Cardiac fibroblast (primary cell): ENCODE data around the gene C10orf95.

ENCODE experiments used
- DNase-seq, 2 donors: peaks; one replicate each; pipeline versions ENCODE4 v3.0.0 to v3.0.0-alpha.2; 2010; ENCODE audit warnings: low read depth in 2 of 2
- H3K4me3 ChIP-seq, 2 donors: replicated peaks in 1 of 2; 1 replicate in 1 of 2; 2 replicates in 1 of 2; pipeline ENCODE4 v1.5.1; 2011; ENCODE audit warnings: low read depth in 2 of 2, low read length in 2 of 2, mild to moderate bottlenecking in 2 of 2, moderate library complexity in 1 of 2
- CTCF ChIP-seq: IDR thresholded peaks from one replicate; pipeline ENCODE4 v1.5.1; 2011; ENCODE audit warnings: low read depth, mild to moderate bottlenecking, low read length, inconsistent platforms

C10orf95 gene

GRCh38 chr10:102449321-102450123 lies 1.8 kb downstream of the C10orf95 start:
- DNase-seq, result peak; percentile 47 to 80

GRCh38 chr10:102444851-102445250 lies 6.5 kb downstream of the C10orf95 start:
- H3K4me3 ChIP-seq, result no peak overlapping the region
- peak in 1 of 2 donors; percentile 35 for DNase-seq
- no peak for TF ChIP-seq CTCF

More at GRCh38 chr10:102449321-102450123, 1.8 kb downstream of the C10orf95 start:
- peak overlapping the region; percentile 67 to 69 for H3K4me3 ChIP-seq
- TF ChIP-seq CTCF, result no peak

- no peak overlapping the region for H3K4me3 ChIP-seq
- DNase-seq, result no peak
- no peak for TF ChIP-seq CTCF
These were observed 13.0 kb downstream of the C10orf95 start for GRCh38 chr10:102438374-102438773.

GRCh38 chr10:102437515-102437914 lies 13.8 kb downstream of the C10orf95 start:
- DNase-seq, result no peak
- no peak overlapping the region for H3K4me3 ChIP-seq
- no peak for TF ChIP-seq CTCF

- H3K4me3 ChIP-seq, result peak overlapping the region in 1 of 2 donors; percentile 49
- TF ChIP-seq CTCF, result no peak
- no peak for DNase-seq
These were observed 15.0 kb downstream of the C10orf95 start for GRCh38 chr10:102436312-102436711.

GRCh38 chr10:102435529-102436233 lies 15.7 kb downstream of the C10orf95 start:
- peak in 1 of 2 donors; percentile 65 for DNase-seq
- H3K4me3 ChIP-seq, result peak overlapping the region; percentile 28 to 49
- no peak for TF ChIP-seq CTCF
